Measurements from ENCODE around the gene VPS36.
"Not testable (repeated sequence)": the region's sequence is repeated elsewhere in the genome, so short reads cannot be mapped to it uniquely, and the experiment has no call there.

VPS36 gene

GRCh38 chr13:52419080-52419479, 31.4 kb downstream of the VPS36 start:
- DNase-seq (ENCODE audit: low read depth): no peak
- no peak overlapping the region for H3K4me3 ChIP-seq (ENCODE audit: low read depth, low read length)
- no peak for TF ChIP-seq CTCF (conservative IDR thresholded peaks at IDR 0.05; ENCODE audit: low read depth, low read length)

- H3K4me3 ChIP-seq (ENCODE audit: low read depth, low read length): no peak overlapping the region
- peak; percentile 79 for DNase-seq (ENCODE audit: low read depth)
- TF ChIP-seq CTCF (conservative IDR thresholded peaks at IDR 0.05; ENCODE audit: low read depth, low read length): no peak
Observed at GRCh38 chr13:52414963-52415362, 35.5 kb downstream of the VPS36 start.

- no peak for DNase-seq (ENCODE audit: low read depth)
- TF ChIP-seq CTCF (conservative IDR thresholded peaks at IDR 0.05; ENCODE audit: low read depth, low read length): no peak
Observed at GRCh38 chr13:52414051-52414450, 36.4 kb downstream of the VPS36 start.

GRCh38 chr13:52412128-52412527, 38.3 kb downstream of the VPS36 start:
- no peak for DNase-seq (ENCODE audit: low read depth)
- H3K4me3 ChIP-seq (ENCODE audit: low read depth, low read length): no peak overlapping the region
- TF ChIP-seq CTCF (conservative IDR thresholded peaks at IDR 0.05; ENCODE audit: low read depth, low read length): no peak

More at GRCh38 chr13:52414051-52414450, 36.4 kb downstream of the VPS36 start:
- no peak overlapping the region for H3K4me3 ChIP-seq (ENCODE audit: low read depth, low read length)

- H3K4me3 ChIP-seq (ENCODE audit: low read depth, low read length): no peak overlapping the region
- no peak for TF ChIP-seq CTCF (conservative IDR thresholded peaks at IDR 0.05; ENCODE audit: low read depth, low read length)
- peak; percentile 53 for DNase-seq (ENCODE audit: low read depth)
Observed at GRCh38 chr13:52411629-52412028, 38.8 kb downstream of the VPS36 start.

- DNase-seq (ENCODE audit: low read depth); H3K4me3 ChIP-seq (ENCODE audit: low read depth, low read length): not testable (repeated sequence)
Observed at GRCh38 chr13:52408071-52408658, 42.3 kb downstream of the VPS36 start.

- not testable (repeated sequence) for DNase-seq (ENCODE audit: low read depth); H3K4me3 ChIP-seq (ENCODE audit: low read depth, low read length)
Observed at GRCh38 chr13:52407436-52407835, 43.0 kb downstream of the VPS36 start.

- no peak for DNase-seq (ENCODE audit: low read depth)
- H3K4me3 ChIP-seq (ENCODE audit: low read depth, low read length): no peak overlapping the region
- no peak for TF ChIP-seq CTCF (conservative IDR thresholded peaks at IDR 0.05; ENCODE audit: low read depth, low read length)
Observed at GRCh38 chr13:52406629-52407028, 43.8 kb downstream of the VPS36 start.

All from choroid plexus epithelial cell (primary cell).